ENCODE data around the gene NHERF2.

GRCh38 chr16:2079311-2079800 is 52.7 kb downstream of the NHERF2 start:
- TF ChIP-seq CTCF (conservative IDR thresholded peaks at IDR 0.05; ENCODE audit: low read length) (no peak), EZH2phosphoT487 (IDR thresholded peaks at IDR 0.05; ENCODE audit: borderline replicate concordance) (no peak)

Data from Loucy (cell line).